ENCODE data around the gene MUC2. TPM values are rescaled to one million over a fixed set of nuclear protein-coding genes. Genes with fewer than 3 reads are reported as not detected.

Gene MUC2
- total RNA-seq, 2 donors from 2014 or later, result 0.05 TPM; not detected in 1

GRCh38 chr11:1035577-1036283 lies 38.9 kb upstream of the MUC2 start:
- intact Hi-C loops (cut with DNase I), result no loop called here
- no peak for DNase-seq (ENCODE audit: low spot score)

GRCh38 chr11:1036303-1036923 lies 38.3 kb upstream of the MUC2 start, which contains the start of gene MUC6:
Gene MUC6 (minus strand): TSS chr11:1036718. CDS start chr11:1036655, 63 bp downstream.
- no peak for DNase-seq (ENCODE audit: low spot score)
- intact Hi-C loops (cut with DNase I), result no loop called here

GRCh38 chr11:1036931-1037330 lies 37.7 kb upstream of the MUC2 start:
- no peak for DNase-seq (ENCODE audit: low spot score)
- intact Hi-C loops (cut with DNase I), result no loop called here

GRCh38 chr11:1037506-1038055 lies 37.1 kb upstream of the MUC2 start:
- DNase-seq (ENCODE audit: low spot score), result no peak
- intact Hi-C loops (cut with DNase I), result no loop called here

GRCh38 chr11:1038361-1038760 lies 36.3 kb upstream of the MUC2 start:
- intact Hi-C loops (cut with DNase I), result no loop called here
- no peak for DNase-seq (ENCODE audit: low spot score)

- intact Hi-C loops (cut with DNase I), result no loop called here
- DNase-seq (ENCODE audit: low spot score), result no peak
Observed at GRCh38 chr11:1038921-1039320, 35.8 kb upstream of the MUC2 start.

- intact Hi-C loops (cut with DNase I), result loop anchor here in 1 of 2 donors (10.0 kb wide), 1 partner anchor 175 kb away; no protein-coding TSS in a partner anchor
- DNase-seq (ENCODE audit: low spot score), result no peak
Observed at GRCh38 chr11:1039481-1040427, 34.9 kb upstream of the MUC2 start.

- DNase-seq (ENCODE audit: low spot score), result no peak
- intact Hi-C loops (cut with DNase I), result loop anchor here in 1 of 2 donors (10.0 kb wide), 1 partner anchor 176 kb away; no protein-coding TSS in a partner anchor
Observed at GRCh38 chr11:1040428-1041148, 34.1 kb upstream of the MUC2 start.

- intact Hi-C loops (cut with DNase I), result loop anchor here in 1 of 2 donors (10.0 kb wide), 1 partner anchor 176 kb away; no protein-coding TSS in a partner anchor
- DNase-seq (ENCODE audit: low spot score), result peak; percentile 72
Observed at GRCh38 chr11:1041149-1041467, 33.6 kb upstream of the MUC2 start.

- peak; percentile 72 for DNase-seq (ENCODE audit: low spot score)
- intact Hi-C loops (cut with DNase I), result loop anchor here in 1 of 2 donors (10.0 kb wide), 1 partner anchor 177 kb away; no protein-coding TSS in a partner anchor
Observed at GRCh38 chr11:1041471-1041870, 33.2 kb upstream of the MUC2 start.

GRCh38 chr11:1041936-1042608 lies 32.6 kb upstream of the MUC2 start:
- intact Hi-C loops (cut with DNase I), result loop anchor here in 1 of 2 donors (10.0 kb wide), 1 partner anchor 177 kb away; no protein-coding TSS in a partner anchor
- DNase-seq (ENCODE audit: low spot score), result peak; percentile 73

- DNase-seq (ENCODE audit: low spot score), result peak; percentile 76
- intact Hi-C loops (cut with DNase I), result loop anchor here in 1 of 2 donors (10.0 kb wide), 1 partner anchor 178 kb away; no protein-coding TSS in a partner anchor
Observed at GRCh38 chr11:1042626-1043562, 31.8 kb upstream of the MUC2 start.

- DNase-seq (ENCODE audit: low spot score), result peak; percentile 69
- intact Hi-C loops (cut with DNase I), result loop anchor here in 1 of 2 donors (10.0 kb wide), 1 partner anchor 179 kb away; no protein-coding TSS in a partner anchor
Observed at GRCh38 chr11:1043563-1044096, 31.0 kb upstream of the MUC2 start.

GRCh38 chr11:1044160-1044559 lies 30.5 kb upstream of the MUC2 start:
- intact Hi-C loops (cut with DNase I), result loop anchor here in 1 of 2 donors (10.0 kb wide), 1 partner anchor 179 kb away; no protein-coding TSS in a partner anchor

GRCh38 chr11:1047595-1048156 lies 27.0 kb upstream of the MUC2 start:
- intact Hi-C loops (cut with DNase I), result loop anchor here in 1 of 2 donors (10.0 kb wide), 1 partner anchor 183 kb away; no protein-coding TSS in a partner anchor
- no peak for DNase-seq (ENCODE audit: low spot score)

More at GRCh38 chr11:1044160-1044559, 30.5 kb upstream of the MUC2 start:
- DNase-seq (ENCODE audit: low spot score), result no peak

All from posterior vena cava (tissue), 2 donors.